Left ventricle myocardium inferior (tissue), 1 donor: ENCODE data around the gene C5. TPM values are rescaled to one million over a fixed set of nuclear protein-coding genes. Genes with fewer than 3 reads are reported as not detected.

Experiments used
- DNase-seq: peaks from one replicate; pipeline ENCODE4 v3.0.0-alpha.2; 2020
- H3K27ac ChIP-seq: fragments of 200-600 bp; replicated peaks from 2 replicates; pipeline ENCODE4 v1.8.0; 2021
- H3K27me3 ChIP-seq: fragments of 200-600 bp; 2 replicates; pipeline ENCODE4 v1.8.0; 2021; ENCODE audit warnings: low read depth
- H3K36me3 ChIP-seq: fragments of 200-600 bp; 2 replicates; pipeline ENCODE4 v1.8.0; 2021
- H3K4me1 ChIP-seq: fragments of 200-600 bp; 2 replicates; pipeline ENCODE4 v1.8.0; 2021
- H3K4me3 ChIP-seq: fragments of 200-600 bp; 2 replicates; pipeline ENCODE4 v1.8.0; 2021; ENCODE audit warnings: mild to moderate bottlenecking, moderate library complexity
- H3K9me3 ChIP-seq: fragments of 200-600 bp; replicated peaks from 2 replicates; pipeline ENCODE4 v1.8.0; 2021
- CTCF ChIP-seq: fragments of 200-600 bp; IDR thresholded peaks from 2 replicates; pipeline ENCODE4 v1.8.0; 2021; ENCODE audit warnings: antibody characterized with exemption, mild to moderate bottlenecking, borderline replicate concordance
- intact Hi-C: fragments of 100-400 bp; cut with micrococcal nuclease; formaldehyde crosslinking; loops from one replicate; pipeline ENCODE4 v1.11.0; 2022
- total RNA-seq: library from RNA; stranded (reverse); fragmentation: NEBNext Ultra II Directional; extraction: Animal tissue kit (Norgen Biotek cat#: 25700); gene quantifications from one replicate; pipeline ENCODE4 v1.2.1, GENCODE V29; 2021
- donor health status: DM: no; HTN: yes; CAD: no; lungs with severe emphysema.

The C5 gene
- total RNA-seq, 1 donor from 2014 or later = 0.63 TPM

- intact Hi-C loops = loop anchor here (10.0 kb wide), 1 partner anchor 53 kb away; the partner anchor contains the start of gene PHF19
- Histone ChIP-seq H3K9me3 (no peaks in the 10 kb centered on the region), H3K4me1 (peaks cover 48% of the 10 kb centered on the region), H3K27ac (peak overlapping the region; percentile 92), H3K27me3 (no peaks in the 10 kb centered on the region), H3K36me3 (no peaks in the 10 kb centered on the region), H3K4me3 (peak overlapping the region; percentile 80)
- TF ChIP-seq CTCF = no peak
- DNase-seq = no peak
Observed at GRCh38 chr9:120928015-120928482, 122.0 kb downstream of the C5 start.

- DNase-seq = no peak
- TF ChIP-seq CTCF = no peak
- intact Hi-C loops = loop anchor here (10.0 kb wide), 1 partner anchor 53 kb away; the partner anchor contains the start of gene PHF19
- H3K36me3 ChIP-seq = no peaks in the 10 kb centered on the region
- H3K27me3 ChIP-seq = no peaks in the 10 kb centered on the region
- H3K27ac ChIP-seq = peak overlapping the region; percentile 92
- H3K4me1 ChIP-seq = peaks cover 44% of the 10 kb centered on the region
- H3K4me3 ChIP-seq = no peak overlapping the region
- H3K9me3 ChIP-seq = no peaks in the 10 kb centered on the region
Observed at GRCh38 chr9:120927269-120928014, 122.6 kb downstream of the C5 start.

- Histone ChIP-seq H3K27ac (peak within 1 kb of the TSS; percentile 92), H3K4me3 (no peak within 1 kb of the TSS)
- intact Hi-C loops = loop anchor here (10.0 kb wide), 1 partner anchor 52 kb away; the partner anchor contains the start of gene PHF19
Observed at GRCh38 chr9:120926397-120926928, 123.6 kb downstream of the C5 start, which contains the start of gene TRAF1. Gene TRAF1 (minus strand): TSS chr9:120926796. CDS start chr9:120926075, 721 bp downstream.

GRCh38 chr9:120925535-120926396 lies 124.3 kb downstream of the C5 start:
- Histone ChIP-seq H3K9me3 (no peaks in the 10 kb centered on the region), H3K4me1 (peaks cover 41% of the 10 kb centered on the region), H3K27me3 (no peaks in the 10 kb centered on the region), H3K27ac (peak overlapping the region; percentile 29), H3K4me3 (no peak overlapping the region), H3K36me3 (no peaks in the 10 kb centered on the region)
- no peak for DNase-seq
- intact Hi-C loops = loop anchor here (10.0 kb wide), 1 partner anchor 51 kb away; the partner anchor contains the start of gene PHF19
- TF ChIP-seq CTCF = no peak

More at GRCh38 chr9:120926397-120926928, 123.6 kb downstream of the C5 start, which contains the start of gene TRAF1:
- H3K4me1 ChIP-seq = peaks cover 41% of the 10 kb centered on the region
- DNase-seq = no peak
- H3K9me3 ChIP-seq = no peaks in the 10 kb centered on the region
- H3K27me3 ChIP-seq = no peaks in the 10 kb centered on the region
- no peak for TF ChIP-seq CTCF
- H3K36me3 ChIP-seq = no peaks in the 10 kb centered on the region
